ENCODE data around the gene THRB.

DNA sequence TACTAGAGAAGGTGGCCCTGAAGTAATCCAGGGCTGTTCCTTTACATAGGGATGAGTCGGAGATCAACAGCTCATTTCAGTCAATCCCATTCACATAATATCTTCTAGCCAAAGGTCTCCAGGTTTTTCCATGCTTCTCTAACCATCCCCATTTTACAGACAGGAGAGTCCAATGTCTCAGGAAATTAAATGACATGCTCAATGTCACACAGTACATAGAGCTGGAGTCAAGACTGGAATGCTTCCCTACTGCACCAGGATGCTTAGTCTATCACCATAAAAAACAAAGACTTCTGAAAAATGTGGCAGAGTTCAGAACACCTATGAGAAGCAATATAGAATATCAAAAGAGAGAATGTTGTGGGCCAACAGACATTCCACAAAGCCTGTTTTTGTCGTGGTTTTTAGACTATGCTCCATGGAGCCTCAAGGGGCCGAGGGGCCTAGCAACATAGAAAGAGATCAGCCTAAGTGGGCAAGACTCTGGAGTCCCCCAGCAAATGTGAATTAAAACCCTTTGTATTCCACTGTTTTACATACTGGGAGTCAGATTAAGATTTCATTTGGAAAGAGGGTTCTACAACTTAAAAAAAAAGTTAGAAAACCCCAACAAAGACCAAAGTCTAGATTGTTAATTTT is 122.0 kb downstream of the THRB start:
- TF ChIP-seq, protein P1, sequence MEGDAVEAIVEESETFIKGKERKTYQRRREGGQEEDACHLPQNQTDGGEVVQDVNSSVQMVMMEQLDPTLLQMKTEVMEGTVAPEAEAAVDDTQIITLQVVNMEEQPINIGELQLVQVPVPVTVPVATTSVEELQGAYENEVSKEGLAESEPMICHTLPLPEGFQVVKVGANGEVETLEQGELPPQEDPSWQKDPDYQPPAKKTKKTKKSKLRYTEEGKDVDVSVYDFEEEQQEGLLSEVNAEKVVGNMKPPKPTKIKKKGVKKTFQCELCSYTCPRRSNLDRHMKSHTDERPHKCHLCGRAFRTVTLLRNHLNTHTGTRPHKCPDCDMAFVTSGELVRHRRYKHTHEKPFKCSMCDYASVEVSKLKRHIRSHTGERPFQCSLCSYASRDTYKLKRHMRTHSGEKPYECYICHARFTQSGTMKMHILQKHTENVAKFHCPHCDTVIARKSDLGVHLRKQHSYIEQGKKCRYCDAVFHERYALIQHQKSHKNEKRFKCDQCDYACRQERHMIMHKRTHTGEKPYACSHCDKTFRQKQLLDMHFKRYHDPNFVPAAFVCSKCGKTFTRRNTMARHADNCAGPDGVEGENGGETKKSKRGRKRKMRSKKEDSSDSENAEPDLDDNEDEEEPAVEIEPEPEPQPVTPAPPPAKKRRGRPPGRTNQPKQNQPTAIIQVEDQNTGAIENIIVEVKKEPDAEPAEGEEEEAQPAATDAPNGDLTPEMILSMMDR (conservative IDR thresholded peaks at IDR 0.05; ENCODE audit: low read length) = no peak
- TF ChIP-seq EZH2phosphoT487 (IDR thresholded peaks at IDR 0.05; ENCODE audit: borderline replicate concordance) = no peak

Data from Loucy (cell line).